ENCODE data around the gene HCST. TPM values are rescaled to one million over a fixed set of nuclear protein-coding genes. Genes with fewer than 3 reads are reported as not detected.
A peak's percentile ranks its signal among the peaks of the same experiment; 100 is the strongest.

Gene HCST
- total RNA-seq, 1 donor from 2014 or later, result 2.3 TPM

GRCh38 chr19:35882114-35882832 lies 20.1 kb upstream of the HCST start:
- DNase-seq, result no peak
- Histone ChIP-seq H3K27ac (replicated peaks) (no peak overlapping the region), H3K27me3 (ENCODE audit: low read depth) (peaks cover 11% of the 10 kb centered on the region), H3K4me1 (peaks cover 7% of the 10 kb centered on the region), H3K9me3 (replicated peaks) (no peaks in the 10 kb centered on the region), H3K4me3 (no peak overlapping the region), H3K36me3 (no peaks in the 10 kb centered on the region)
- TF ChIP-seq CTCF (IDR thresholded peaks at IDR 0.05; ENCODE audit: borderline replicate concordance), result peak; percentile 67
- intact Hi-C loops (cut with micrococcal nuclease), result loop anchor here (10.0 kb wide), 1 partner anchor 53 kb away; the partner anchor contains the start of gene LRFN3

- Histone ChIP-seq H3K4me3 (no peak overlapping the region), H3K4me1 (peaks cover 7% of the 10 kb centered on the region), H3K36me3 (peaks cover 15% of the 10 kb centered on the region), H3K27ac (replicated peaks) (no peak overlapping the region), H3K27me3 (ENCODE audit: low read depth) (peaks cover 6% of the 10 kb centered on the region), H3K9me3 (replicated peaks) (no peaks in the 10 kb centered on the region)
- no peak for TF ChIP-seq CTCF (IDR thresholded peaks at IDR 0.05; ENCODE audit: borderline replicate concordance)
- intact Hi-C loops (cut with micrococcal nuclease), result loop anchor here (10.0 kb wide), 1 partner anchor 51 kb away; the partner anchor contains the start of gene LRFN3
- DNase-seq, result no peak
Observed at GRCh38 chr19:35883882-35884281, 18.4 kb upstream of the HCST start.

- Histone ChIP-seq H3K9me3 (replicated peaks) (no peaks in the 10 kb centered on the region), H3K4me1 (no peaks in the 10 kb centered on the region), H3K4me3 (no peak overlapping the region), H3K27ac (replicated peaks) (no peak overlapping the region), H3K36me3 (peaks cover 29% of the 10 kb centered on the region), H3K27me3 (ENCODE audit: low read depth) (no peaks in the 10 kb centered on the region)
- TF ChIP-seq CTCF (IDR thresholded peaks at IDR 0.05; ENCODE audit: borderline replicate concordance), result no peak
- intact Hi-C loops (cut with micrococcal nuclease), result loop anchor here (10.0 kb wide), 1 partner anchor 50 kb away; the partner anchor contains the start of gene LRFN3
- no peak for DNase-seq
Observed at GRCh38 chr19:35885225-35885738, 17.0 kb upstream of the HCST start.

- TF ChIP-seq CTCF (IDR thresholded peaks at IDR 0.05; ENCODE audit: borderline replicate concordance), result no peak
- Histone ChIP-seq H3K9me3 (replicated peaks) (no peaks in the 10 kb centered on the region), H3K27me3 (ENCODE audit: low read depth) (no peaks in the 10 kb centered on the region), H3K36me3 (peaks cover 35% of the 10 kb centered on the region), H3K4me3 (no peak overlapping the region), H3K4me1 (no peaks in the 10 kb centered on the region), H3K27ac (replicated peaks) (no peak overlapping the region)
- intact Hi-C loops (cut with micrococcal nuclease), result loop anchor here (10.0 kb wide), 1 partner anchor 49 kb away; the partner anchor contains the start of gene LRFN3
- DNase-seq, result no peak
Observed at GRCh38 chr19:35885904-35886303, 16.4 kb upstream of the HCST start.

- Histone ChIP-seq H3K9me3 (replicated peaks) (no peaks in the 10 kb centered on the region), H3K27me3 (ENCODE audit: low read depth) (no peaks in the 10 kb centered on the region), H3K36me3 (peaks cover 40% of the 10 kb centered on the region), H3K4me1 (no peaks in the 10 kb centered on the region), H3K27ac (replicated peaks) (no peak overlapping the region), H3K4me3 (no peak overlapping the region)
- no peak for TF ChIP-seq CTCF (IDR thresholded peaks at IDR 0.05; ENCODE audit: borderline replicate concordance)
- DNase-seq, result no peak
- intact Hi-C loops (cut with micrococcal nuclease), result loop anchor here (10.0 kb wide), 1 partner anchor 48 kb away; the partner anchor contains the start of gene LRFN3
Observed at GRCh38 chr19:35887197-35887596, 15.1 kb upstream of the HCST start.
